Coronary artery (tissue), 2 donors: Measurements from ENCODE around the gene PODXL2.
A peak's percentile ranks its signal among the peaks of the same experiment; 100 is the strongest.

Source experiments
- DNase-seq: peaks from one replicate; pipeline ENCODE4 v3.0.0-alpha.2; 2017; ENCODE audit warnings: low spot score
- H3K27ac ChIP-seq, 2 donors: fragments of 200-600 bp; sonication (generic); one replicate each; pipeline ENCODE4 v1.5.1; 2016 to 2019
- H3K4me3 ChIP-seq: fragments of 200-600 bp; sonication (generic); 2 replicates; pipeline ENCODE4 v1.5.1; 2016; ENCODE audit warnings: mild to moderate bottlenecking, moderate library complexity
- CTCF ChIP-seq: fragments of 200-600 bp; sonication (generic); IDR thresholded peaks from one replicate; pipeline ENCODE4 v1.5.1; 2019; ENCODE audit warnings: antibody characterized with exemption

PODXL2 gene

DNA sequence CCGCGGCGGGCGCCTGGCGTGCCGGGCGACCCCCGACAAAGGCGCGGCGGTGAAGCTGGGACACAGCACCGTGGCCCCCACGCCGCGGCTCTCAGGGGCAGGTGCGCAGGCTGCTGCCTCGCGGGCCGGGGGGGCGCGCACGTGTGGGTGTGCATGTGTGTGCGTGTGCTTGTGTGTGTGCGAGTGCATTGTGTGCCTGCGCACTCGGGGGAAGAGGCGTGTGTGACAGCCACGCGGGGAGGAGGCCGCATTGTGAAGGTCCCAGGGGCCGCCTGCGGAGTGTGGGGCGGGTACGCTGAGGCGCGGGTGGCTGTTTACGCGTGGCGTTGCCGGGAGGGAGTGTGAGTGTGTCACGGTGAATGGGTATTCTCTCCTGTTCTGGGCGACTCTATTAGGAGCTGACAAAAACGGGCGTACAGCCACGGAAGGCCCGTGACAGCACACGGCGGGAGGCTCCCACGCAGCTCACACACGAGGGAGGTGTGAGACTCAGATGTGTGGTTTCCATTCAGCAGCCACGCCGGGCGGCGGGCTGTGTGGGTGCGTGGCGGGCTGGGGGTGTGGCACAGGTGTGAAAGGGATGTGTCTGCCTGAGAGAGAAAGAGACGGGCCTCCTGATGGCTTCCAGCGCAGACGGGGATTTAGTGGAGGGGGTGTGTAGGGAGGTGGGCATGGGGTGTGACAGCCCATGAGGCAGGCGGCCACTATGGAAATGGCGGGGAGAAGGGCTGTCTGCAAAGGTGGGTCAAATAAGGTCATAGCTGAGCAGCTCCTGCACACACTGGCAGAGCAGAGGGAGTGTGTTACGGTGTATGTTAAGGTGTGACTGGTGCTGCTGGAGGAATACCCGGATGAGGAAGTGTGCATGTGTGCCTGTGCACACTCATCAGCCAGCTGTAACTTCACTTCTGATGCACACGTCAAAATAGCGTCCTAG, 750 bp downstream of the PODXL2 start:
- H3K4me3 ChIP-seq: peak overlapping the region; percentile 72
- TF ChIP-seq CTCF: no peak
- no peak for DNase-seq
- no peak overlapping the region for H3K27ac ChIP-seq

DNA sequence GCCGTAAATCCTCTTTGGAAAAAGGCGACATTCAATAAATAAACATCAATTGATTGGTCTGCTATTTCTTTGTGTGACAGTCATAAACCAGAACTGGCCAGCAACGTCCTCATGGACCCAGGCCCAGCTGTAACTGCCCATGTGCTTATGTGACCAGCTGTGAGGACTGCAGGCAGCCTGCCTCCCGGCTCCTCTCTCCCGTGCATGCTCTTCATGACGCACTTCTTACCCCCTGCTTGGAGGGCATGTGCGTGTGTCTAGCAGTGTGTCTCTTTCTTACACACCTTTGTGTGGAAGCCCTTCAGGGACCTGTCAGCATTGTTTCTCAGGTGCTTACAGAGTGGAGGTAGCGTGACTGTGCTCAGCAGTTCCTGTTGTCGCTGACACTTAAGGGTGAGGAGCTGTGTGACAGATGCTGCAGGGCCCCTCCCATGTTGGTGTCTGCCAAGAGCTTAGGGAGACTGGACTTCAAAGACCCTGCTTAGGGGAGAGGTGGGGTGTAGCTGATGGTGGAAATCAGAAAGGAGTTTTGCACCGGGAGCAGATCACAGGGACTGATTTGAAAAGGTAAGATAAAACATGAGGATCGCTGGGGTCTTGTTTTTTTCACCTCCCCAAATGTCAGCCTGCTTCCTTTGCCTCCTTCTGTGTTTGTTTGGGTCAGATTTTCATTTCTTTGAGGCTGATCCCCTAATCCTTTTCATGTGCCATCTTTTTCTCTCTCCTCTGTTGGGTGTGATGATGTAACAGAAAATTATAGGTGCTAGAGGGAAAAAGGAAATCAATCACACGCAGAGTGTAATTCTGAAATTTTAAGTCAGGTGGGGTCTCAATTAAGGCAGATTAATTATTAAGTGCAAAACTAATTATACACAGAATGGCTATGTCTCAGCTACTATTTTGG, 2.1 kb downstream of the PODXL2 start:
- no peak for DNase-seq
- Histone ChIP-seq H3K27ac (no peak overlapping the region), H3K4me3 (no peak overlapping the region)
- TF ChIP-seq CTCF: no peak

DNA sequence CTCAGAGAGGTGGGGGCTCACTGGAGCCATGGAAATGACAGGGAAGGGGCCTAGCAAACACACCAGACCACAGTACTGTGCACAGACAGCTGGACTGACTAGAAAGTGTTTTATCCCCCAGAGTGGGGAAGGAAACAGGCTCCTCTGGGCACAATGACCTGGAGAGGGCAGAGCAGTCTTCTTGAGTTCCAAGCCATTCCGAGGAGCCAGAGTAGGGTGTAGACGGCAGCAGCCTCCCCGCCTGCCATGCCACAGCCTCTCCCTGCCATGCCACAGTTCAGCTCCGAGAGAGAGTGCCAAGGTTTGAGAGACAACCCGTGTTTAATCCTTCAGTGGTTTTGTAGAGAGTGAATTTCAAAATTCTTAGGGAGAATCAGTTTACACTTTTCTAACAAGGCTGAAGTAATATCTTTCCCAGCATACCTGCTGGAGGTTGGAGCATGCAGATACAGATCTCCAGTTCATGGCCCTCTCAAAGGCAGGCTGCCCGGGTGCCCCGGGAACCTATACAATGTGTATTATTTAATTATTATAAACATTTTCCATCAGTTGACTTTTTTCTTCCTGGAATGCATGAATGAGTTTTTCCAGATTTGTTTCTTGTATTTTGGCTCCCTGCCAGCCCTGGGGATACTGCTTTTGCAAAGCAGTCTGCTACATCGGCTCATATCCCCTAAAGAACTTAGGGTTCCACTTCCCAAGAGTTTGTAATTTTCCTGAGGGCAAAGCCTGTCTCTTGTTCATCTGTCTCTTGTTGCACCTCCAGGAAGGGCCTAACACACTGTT, 3.2 kb downstream of the PODXL2 start:
- no peak for TF ChIP-seq CTCF
- Histone ChIP-seq H3K4me3 (no peak overlapping the region), H3K27ac (no peak overlapping the region)
- no peak for DNase-seq

GRCh38 chr3:127634653-127635052, 5.7 kb downstream of the PODXL2 start:
- TF ChIP-seq CTCF: no peak
- Histone ChIP-seq H3K4me3 (no peak overlapping the region), H3K27ac (no peak overlapping the region)
- DNase-seq: no peak

DNA sequence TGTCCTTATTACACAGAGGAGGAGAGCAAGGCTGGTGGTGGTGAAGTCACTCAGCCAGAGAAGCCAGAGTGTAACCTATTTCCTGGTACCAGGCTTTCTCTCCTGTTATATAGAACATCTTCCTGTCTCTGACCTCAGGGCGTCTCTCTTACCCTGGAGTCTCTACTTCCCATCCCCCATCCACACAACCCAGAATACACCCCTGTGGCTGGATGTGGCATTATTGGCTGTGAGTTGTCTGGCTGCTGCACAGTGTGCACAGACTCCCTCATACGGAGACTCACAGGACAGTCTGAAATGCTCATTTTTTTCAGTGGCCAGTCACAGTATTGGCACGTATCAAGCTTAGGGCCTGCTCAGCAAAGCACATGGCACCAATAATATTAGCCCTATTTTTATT, 8.6 kb downstream of the PODXL2 start:
- H3K4me3 ChIP-seq: no peak overlapping the region
- DNase-seq: no peak
- H3K27ac ChIP-seq: no peak overlapping the region
- no peak for TF ChIP-seq CTCF

- Histone ChIP-seq H3K27ac (no peak overlapping the region), H3K4me3 (no peak overlapping the region)
- TF ChIP-seq CTCF: no peak
- no peak for DNase-seq
Observed at GRCh38 chr3:127637971-127638370, 9.0 kb downstream of the PODXL2 start.
